Trophoblast cell (in vitro differentiated cells and primary cell): ENCODE data around the gene IFIT2. TPM values are rescaled to one million over a fixed set of nuclear protein-coding genes. Genes with fewer than 3 reads are reported as not detected.
"Not testable (repeated sequence)": the region's sequence is repeated elsewhere in the genome, so short reads cannot be mapped to it uniquely, and the experiment has no call there.

ENCODE experiments used
- DNase-seq, 2 donors: peaks; one replicate each; pipeline ENCODE4 v3.0.0-alpha.2; 2016
- H2AFZ ChIP-seq: 2 replicates; pipeline ENCODE4 v1.6.1; 2013; ENCODE audit warnings: low read length, moderate library complexity, mild to moderate bottlenecking; ENCODE audit not compliant: insufficient read depth, poor library complexity
- H2AK5ac ChIP-seq: 2 replicates; pipeline ENCODE4 v1.6.1; 2013; ENCODE audit warnings: mild to moderate bottlenecking, low read length
- H2BK120ac ChIP-seq: 2 replicates; pipeline ENCODE4 v1.6.1; 2013; ENCODE audit warnings: low read length, mild to moderate bottlenecking, moderate library complexity; ENCODE audit not compliant: insufficient read depth, poor library complexity
- H2BK12ac ChIP-seq: 2 replicates; pipeline ENCODE4 v1.6.1; 2013; ENCODE audit warnings: mild to moderate bottlenecking, low read length, moderate library complexity
- H2BK5ac ChIP-seq: 2 replicates; pipeline ENCODE4 v1.6.1; 2013; ENCODE audit warnings: low read length, low read depth, moderate library complexity, mild to moderate bottlenecking; ENCODE audit not compliant: poor library complexity
- H3K14ac ChIP-seq: 2 replicates; pipeline ENCODE4 v1.6.1; 2013; ENCODE audit warnings: mild to moderate bottlenecking, low read length
- H3K18ac ChIP-seq: 2 replicates; pipeline ENCODE4 v1.6.1; 2013; ENCODE audit warnings: mild to moderate bottlenecking, low read length
- H3K23ac ChIP-seq: 2 replicates; pipeline ENCODE4 v1.6.1; 2013; ENCODE audit warnings: low read length
- H3K27ac ChIP-seq: 2 replicates; pipeline ENCODE4 v1.5.1; 2013; ENCODE audit warnings: low read depth, mild to moderate bottlenecking, inconsistent platforms, low read length, moderate library complexity
- H3K27me3 ChIP-seq: 2 replicates; pipeline ENCODE4 v1.6.1; 2013; ENCODE audit warnings: inconsistent platforms, mild to moderate bottlenecking, low read length, moderate library complexity; ENCODE audit not compliant: insufficient read depth
- H3K36me3 ChIP-seq, 2 experiments: 1 replicate in 1 of 2; 2 replicates in 1 of 2; pipeline ENCODE4 v1.6.1; 2013; ENCODE audit warnings: low read length in 2 of 2, mild to moderate bottlenecking in 2 of 2, moderate library complexity in 1 of 2; ENCODE audit not compliant: insufficient read depth in 2 of 2, control insufficient read depth in 1 of 2
- H3K4ac ChIP-seq: 2 replicates; pipeline ENCODE4 v1.6.1; 2013; ENCODE audit warnings: low read depth, mild to moderate bottlenecking, low read length, moderate library complexity
- H3K4me1 ChIP-seq, 2 experiments: 1 replicate in 1 of 2; 2 replicates in 1 of 2; pipeline ENCODE4 v1.6.1; 2013; ENCODE audit warnings: low read length in 2 of 2, mild to moderate bottlenecking in 2 of 2, moderate library complexity in 1 of 2; ENCODE audit not compliant: insufficient read depth in 2 of 2, control insufficient read depth in 1 of 2
- H3K4me2 ChIP-seq: 2 replicates; pipeline ENCODE4 v1.6.1; 2013; ENCODE audit warnings: inconsistent platforms, mild to moderate bottlenecking, low read length, moderate library complexity
- H3K4me3 ChIP-seq: 2 replicates; pipeline ENCODE4 v1.5.1; 2013; ENCODE audit warnings: mild to moderate bottlenecking, low read depth, low read length, inconsistent platforms
- H3K79me1 ChIP-seq: one replicate; pipeline ENCODE4 v1.6.1; 2013; ENCODE audit warnings: low read length
- H3K79me2 ChIP-seq: 2 replicates; pipeline ENCODE4 v1.6.1; 2013; ENCODE audit warnings: low read length, mild to moderate bottlenecking; ENCODE audit not compliant: control insufficient read depth, insufficient read depth, poor library complexity
- H3K9ac ChIP-seq: 2 replicates; pipeline ENCODE4 v1.6.1; 2013; ENCODE audit warnings: mild to moderate bottlenecking, low read length
- H3K9me3 ChIP-seq: 2 replicates; pipeline ENCODE4 v1.6.1; 2013; ENCODE audit warnings: low read depth, mild to moderate bottlenecking, control low read depth, inconsistent platforms, low read length; ENCODE audit not compliant: insufficient read depth
- H4K12ac ChIP-seq: 2 replicates; pipeline ENCODE4 v1.6.1; 2013; ENCODE audit warnings: low read depth, mild to moderate bottlenecking, low read length, moderate library complexity
- H4K8ac ChIP-seq: 2 replicates; pipeline ENCODE4 v1.6.1; 2013; ENCODE audit warnings: low read depth, mild to moderate bottlenecking, low read length, moderate library complexity
- H4K91ac ChIP-seq: one replicate; pipeline ENCODE4 v1.6.1; 2013; ENCODE audit warnings: low read depth, mild to moderate bottlenecking, low read length, moderate library complexity
- WGBS: extraction: QIAGEN DNeasy Blood & Tissue Kit; methylation state at CpG from one replicate; pipeline ENCODE4 v1.1.7; 2013; ENCODE audit warnings: missing lambda C conversion rate; ENCODE audit not compliant: insufficient read length, insufficient coverage; ENCODE audit errors: extremely low coverage; 5-methylcytosine and 5-hydroxymethylcytosine counted together
- polyA plus RNA-seq: library from polyadenylated mRNA; stranded (reverse); fragments of 200-250 nt; gene quantifications from 2 replicates; pipeline ENCODE4 v1.2.3, GENCODE V29; 2013

IFIT2 gene
- polyA plus RNA-seq = 0.05 and 0.06 TPM in 2 replicates

DNA sequence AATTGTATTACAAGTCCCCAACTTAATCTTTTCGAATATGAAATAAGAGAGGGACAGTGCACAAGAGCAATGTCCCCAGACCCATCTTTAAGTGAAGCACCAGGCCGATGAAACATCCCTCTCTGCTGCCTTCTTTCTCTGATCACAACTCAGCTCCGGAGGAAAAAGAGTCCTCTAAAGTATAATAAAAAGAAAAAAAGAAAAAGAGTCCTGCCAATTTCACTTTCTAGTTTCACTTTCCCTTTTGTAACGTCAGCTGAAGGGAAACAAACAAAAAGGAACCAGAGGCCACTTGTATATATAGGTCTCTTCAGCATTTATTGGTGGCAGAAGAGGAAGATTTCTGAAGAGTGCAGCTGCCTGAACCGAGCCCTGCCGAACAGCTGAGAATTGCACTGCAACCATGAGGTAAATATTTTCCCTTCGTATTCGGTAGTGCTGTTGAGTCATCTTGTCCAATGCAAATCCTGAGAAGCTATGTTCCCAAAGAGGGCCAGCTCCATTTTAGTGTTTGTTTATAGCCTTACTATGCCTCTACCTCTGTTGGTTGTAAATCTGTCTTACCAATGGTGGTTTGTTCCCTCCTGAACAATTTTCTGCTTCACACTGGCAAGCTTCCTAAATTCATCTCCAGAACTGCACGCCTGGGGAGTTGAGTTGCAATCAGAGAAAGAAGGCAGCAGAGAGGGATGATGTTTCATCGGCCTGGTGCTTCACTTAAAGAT, at the start of gene IFIT2:
TSS of gene IFIT2 (plus strand) at position 326 of the 725 bp plus-strand sequence. CDS start at position 404, 78 bp downstream.
- Histone ChIP-seq H3K4me2 (no peak within 1 kb of the TSS), H3K18ac (no peak within 1 kb of the TSS), H3K79me2 (no peaks in the 10 kb centered on the region), H4K91ac (no peak within 1 kb of the TSS), H3K36me3 (no peaks in the 10 kb centered on the region), H3K27ac (no peak within 1 kb of the TSS), H3K9me3 (no peaks in the 10 kb centered on the region), H2BK120ac (no peak within 1 kb of the TSS), H4K8ac (no peak within 1 kb of the TSS), H2AK5ac (no peak within 1 kb of the TSS), H4K12ac (no peak within 1 kb of the TSS), H3K23ac (no peak within 1 kb of the TSS), H3K14ac (no peak within 1 kb of the TSS), H3K9ac (no peak within 1 kb of the TSS), H3K79me1 (no peaks in the 10 kb centered on the region), H3K4ac (no peak within 1 kb of the TSS), H3K4me3 (no peak within 1 kb of the TSS), H2AFZ (no peak within 1 kb of the TSS), H2BK5ac (no peak within 1 kb of the TSS), H2BK12ac (no peak within 1 kb of the TSS), H3K27me3 (no peaks in the 10 kb centered on the region), H3K4me1 (no peaks in the 10 kb centered on the region)
- peak; percentile 11 to 64 for DNase-seq
- no CpG with 5 or more reads among the region's 10 CpGs for WGBS

- no peak for DNase-seq
These were observed 49.6 kb upstream of the IFIT2 start for GRCh38 chr10:89252225-89252585.

DNA sequence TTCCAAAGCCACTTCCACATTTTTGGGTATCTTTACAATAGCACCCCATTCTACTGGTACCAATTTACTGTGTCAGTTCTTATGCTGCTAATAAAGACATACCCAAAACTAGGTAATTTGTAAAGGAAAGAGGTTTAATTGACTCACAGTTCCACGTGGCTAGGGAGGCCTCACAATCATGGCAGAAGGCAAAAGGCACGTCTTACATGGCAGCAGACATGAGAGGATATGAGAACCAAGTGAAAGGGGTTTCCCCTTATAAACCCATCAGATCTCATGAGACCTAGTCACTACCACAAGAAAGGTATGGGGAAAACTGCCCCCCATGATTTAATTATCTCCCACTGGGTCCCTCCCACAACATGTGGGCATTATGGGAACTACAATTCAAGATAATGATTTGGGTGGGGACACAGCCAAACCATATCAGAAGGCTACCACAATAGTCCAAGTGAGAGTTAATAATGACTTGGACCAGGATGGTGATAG, 46.7 kb upstream of the IFIT2 start:
- not testable (repeated sequence) for H2BK5ac ChIP-seq, H3K4ac ChIP-seq, H3K4me1 ChIP-seq, H4K8ac ChIP-seq, H3K23ac ChIP-seq, H3K36me3 ChIP-seq, H3K9ac ChIP-seq, H2AK5ac ChIP-seq, H3K14ac ChIP-seq, H3K27me3 ChIP-seq, H3K27ac ChIP-seq, H2BK12ac ChIP-seq, H4K12ac ChIP-seq, H2AFZ ChIP-seq, H2BK120ac ChIP-seq, H3K9me3 ChIP-seq, H3K4me2 ChIP-seq, H4K91ac ChIP-seq, H3K79me1 ChIP-seq, H3K4me3 ChIP-seq, H3K79me2 ChIP-seq, DNase-seq, H3K18ac ChIP-seq
- WGBS = no CpG with 5 or more reads among the region's 2 CpGs

More at GRCh38 chr10:89252225-89252585, 49.6 kb upstream of the IFIT2 start:
- no peak overlapping the region for H4K8ac ChIP-seq
- H3K79me1 ChIP-seq = peaks cover 5% of the 10 kb centered on the region
- no CpG with 5 or more reads among the region's 2 CpGs for WGBS
- H3K14ac ChIP-seq = no peak overlapping the region
- H3K4me2 ChIP-seq = peak overlapping the region; percentile 96
- no peaks in the 10 kb centered on the region for H3K36me3 ChIP-seq
- H3K27ac ChIP-seq = no peak overlapping the region
- no peak overlapping the region for H3K23ac ChIP-seq
- H4K12ac ChIP-seq = no peak overlapping the region
- H2BK120ac ChIP-seq = no peak overlapping the region
- H3K79me2 ChIP-seq = no peaks in the 10 kb centered on the region
- no peak overlapping the region for H3K9ac ChIP-seq
- H3K18ac ChIP-seq = no peak overlapping the region
- no peak overlapping the region for H3K4ac ChIP-seq
- no peak overlapping the region for H2AFZ ChIP-seq
- H3K27me3 ChIP-seq = no peaks in the 10 kb centered on the region
- no peak overlapping the region for H3K4me3 ChIP-seq
- no peak overlapping the region for H2BK5ac ChIP-seq
- H3K9me3 ChIP-seq = peaks cover 5% of the 10 kb centered on the region
- no peak overlapping the region for H2BK12ac ChIP-seq
- H3K4me1 ChIP-seq = peaks cover 4% of the 10 kb centered on the region in 2 experiments
- no peak overlapping the region for H2AK5ac ChIP-seq
- H4K91ac ChIP-seq = no peak overlapping the region

DNA sequence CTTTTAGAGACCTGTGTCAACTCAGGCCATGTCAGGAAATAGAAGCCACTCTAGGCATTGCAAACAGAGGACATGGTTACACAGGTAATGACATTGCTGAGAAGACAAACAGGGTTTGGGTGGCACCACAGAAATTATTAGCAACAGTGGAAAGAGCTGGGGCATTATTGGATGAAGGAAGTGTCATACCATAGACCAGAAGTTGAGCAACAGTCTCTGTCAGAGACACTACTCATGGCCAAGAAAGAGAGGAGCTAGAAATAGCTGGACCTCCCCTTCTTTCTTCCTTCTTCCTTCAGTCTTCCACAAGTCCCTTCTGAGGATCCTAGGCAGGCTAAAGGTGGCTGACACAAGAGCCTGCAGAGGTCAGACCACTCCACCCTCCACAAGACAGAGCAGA, 46.1 kb upstream of the IFIT2 start:
- no peaks in the 10 kb centered on the region for H3K27me3 ChIP-seq
- H3K4ac ChIP-seq = no peak overlapping the region
- no peak overlapping the region for H2AK5ac ChIP-seq
- no peaks in the 10 kb centered on the region for H3K36me3 ChIP-seq
- no peak overlapping the region for H4K91ac ChIP-seq
- H3K9ac ChIP-seq = no peak overlapping the region
- H3K79me1 ChIP-seq = peaks cover 7% of the 10 kb centered on the region
- H3K4me3 ChIP-seq = no peak overlapping the region
- H2BK12ac ChIP-seq = no peak overlapping the region
- no peak overlapping the region for H4K12ac ChIP-seq
- H3K4me1 ChIP-seq = peaks cover 7 to 8% of the 10 kb centered on the region in 2 experiments
- no peak overlapping the region for H2BK120ac ChIP-seq
- H3K79me2 ChIP-seq = no peaks in the 10 kb centered on the region
- no peak for DNase-seq
- no peak overlapping the region for H3K18ac ChIP-seq
- no peak overlapping the region for H3K14ac ChIP-seq
- H3K23ac ChIP-seq = no peak overlapping the region
- no peak overlapping the region for H2AFZ ChIP-seq
- no peak overlapping the region for H2BK5ac ChIP-seq
- no peak overlapping the region for H3K4me2 ChIP-seq
- H4K8ac ChIP-seq = no peak overlapping the region
- H3K9me3 ChIP-seq = peaks cover 5% of the 10 kb centered on the region
- H3K27ac ChIP-seq = no peak overlapping the region
